ENCODE measurements around the gene ADM2. TPM values are rescaled to one million over a fixed set of nuclear protein-coding genes. Genes with fewer than 3 reads are reported as not detected.

ADM2 gene
- total RNA-seq, 1 donor from 2014 or later, result 3.7 TPM

DNA sequence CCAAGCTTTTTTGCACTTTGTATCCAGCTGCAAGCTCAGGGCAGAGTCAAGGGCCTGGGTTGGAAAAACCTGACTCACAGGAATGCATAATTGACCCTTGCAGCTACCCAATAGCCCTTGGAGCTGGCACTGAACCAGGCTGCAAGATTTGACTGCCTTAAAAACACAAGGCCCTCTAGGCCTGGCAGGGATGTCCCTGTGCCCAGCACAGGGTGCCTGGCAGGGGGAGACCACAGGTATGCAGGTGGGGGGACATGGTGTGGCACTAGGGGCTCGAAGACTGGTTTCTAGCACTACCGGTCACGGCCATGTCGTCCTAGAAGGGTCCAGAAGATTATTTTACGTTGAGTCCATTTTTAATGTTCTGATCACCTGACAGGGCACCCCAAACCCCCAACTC lies 36.7 kb upstream of the ADM2 start:
- Histone ChIP-seq H3K27me3 (ENCODE audit: control insufficient read depth, insufficient read depth, low read length) (no peaks in the 10 kb centered on the region), H3K36me3 (ENCODE audit: control insufficient read depth, insufficient read depth, low read length) (peaks cover 21% of the 10 kb centered on the region), H3K4me3 (ENCODE audit: low read depth, low read length) (no peak overlapping the region)
- no peak for FAIRE-seq
- TF ChIP-seq, protein P1, sequence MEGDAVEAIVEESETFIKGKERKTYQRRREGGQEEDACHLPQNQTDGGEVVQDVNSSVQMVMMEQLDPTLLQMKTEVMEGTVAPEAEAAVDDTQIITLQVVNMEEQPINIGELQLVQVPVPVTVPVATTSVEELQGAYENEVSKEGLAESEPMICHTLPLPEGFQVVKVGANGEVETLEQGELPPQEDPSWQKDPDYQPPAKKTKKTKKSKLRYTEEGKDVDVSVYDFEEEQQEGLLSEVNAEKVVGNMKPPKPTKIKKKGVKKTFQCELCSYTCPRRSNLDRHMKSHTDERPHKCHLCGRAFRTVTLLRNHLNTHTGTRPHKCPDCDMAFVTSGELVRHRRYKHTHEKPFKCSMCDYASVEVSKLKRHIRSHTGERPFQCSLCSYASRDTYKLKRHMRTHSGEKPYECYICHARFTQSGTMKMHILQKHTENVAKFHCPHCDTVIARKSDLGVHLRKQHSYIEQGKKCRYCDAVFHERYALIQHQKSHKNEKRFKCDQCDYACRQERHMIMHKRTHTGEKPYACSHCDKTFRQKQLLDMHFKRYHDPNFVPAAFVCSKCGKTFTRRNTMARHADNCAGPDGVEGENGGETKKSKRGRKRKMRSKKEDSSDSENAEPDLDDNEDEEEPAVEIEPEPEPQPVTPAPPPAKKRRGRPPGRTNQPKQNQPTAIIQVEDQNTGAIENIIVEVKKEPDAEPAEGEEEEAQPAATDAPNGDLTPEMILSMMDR (IDR thresholded peaks at IDR 0.05; ENCODE audit: insufficient read depth, low read length, severe bottlenecking), result no peak
- DNase-seq (ENCODE audit: low read depth), result peak; percentile 34

DNA sequence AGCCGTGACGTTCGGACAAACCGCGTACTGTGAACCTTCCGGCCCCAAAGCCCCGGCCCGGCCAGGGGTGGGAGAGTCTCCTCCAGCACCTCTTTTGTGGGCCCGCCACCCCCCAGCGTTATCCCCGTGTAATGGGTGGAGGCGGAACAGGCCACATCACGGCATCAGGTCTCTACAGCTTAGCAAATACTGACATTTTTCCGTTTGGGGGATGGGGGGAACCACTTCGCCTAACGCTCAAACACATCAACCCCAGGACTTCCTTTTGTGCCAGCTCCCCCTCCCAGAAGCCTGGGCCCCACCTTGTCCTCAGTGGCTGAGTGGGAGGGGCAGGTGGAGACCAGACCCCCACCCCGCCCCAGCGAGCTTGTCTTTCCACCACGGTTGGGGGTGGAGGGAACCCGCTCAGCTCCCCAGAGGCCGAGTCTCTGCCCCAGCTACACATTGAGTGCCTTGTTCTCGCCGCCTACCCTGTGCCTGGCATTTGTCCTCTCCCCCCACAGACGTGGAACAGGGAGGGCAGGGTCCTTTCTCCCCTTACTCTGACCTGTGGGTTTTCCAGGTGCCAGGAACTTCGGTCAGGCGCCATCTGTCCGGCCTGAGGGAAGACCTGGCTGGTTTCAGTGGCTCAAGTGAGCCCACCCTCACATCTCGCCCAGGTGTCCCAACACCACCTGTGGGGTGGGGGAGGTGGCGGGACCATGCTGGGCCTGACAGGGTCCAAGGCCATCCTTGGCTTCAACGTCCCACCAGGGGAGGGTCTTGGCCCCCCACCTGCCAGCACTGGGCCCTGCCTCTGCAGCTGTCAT lies 36.1 kb upstream of the ADM2 start:
- no peak for FAIRE-seq
- Histone ChIP-seq H3K36me3 (ENCODE audit: control insufficient read depth, insufficient read depth, low read length) (peaks cover 19% of the 10 kb centered on the region), H3K27me3 (ENCODE audit: control insufficient read depth, insufficient read depth, low read length) (no peaks in the 10 kb centered on the region), H3K4me3 (ENCODE audit: low read depth, low read length) (no peak overlapping the region)
- TF ChIP-seq, protein P1 (IDR thresholded peaks at IDR 0.05; ENCODE audit: insufficient read depth, low read length, severe bottlenecking), result no peak
- DNase-seq (ENCODE audit: low read depth), result no peak

DNA sequence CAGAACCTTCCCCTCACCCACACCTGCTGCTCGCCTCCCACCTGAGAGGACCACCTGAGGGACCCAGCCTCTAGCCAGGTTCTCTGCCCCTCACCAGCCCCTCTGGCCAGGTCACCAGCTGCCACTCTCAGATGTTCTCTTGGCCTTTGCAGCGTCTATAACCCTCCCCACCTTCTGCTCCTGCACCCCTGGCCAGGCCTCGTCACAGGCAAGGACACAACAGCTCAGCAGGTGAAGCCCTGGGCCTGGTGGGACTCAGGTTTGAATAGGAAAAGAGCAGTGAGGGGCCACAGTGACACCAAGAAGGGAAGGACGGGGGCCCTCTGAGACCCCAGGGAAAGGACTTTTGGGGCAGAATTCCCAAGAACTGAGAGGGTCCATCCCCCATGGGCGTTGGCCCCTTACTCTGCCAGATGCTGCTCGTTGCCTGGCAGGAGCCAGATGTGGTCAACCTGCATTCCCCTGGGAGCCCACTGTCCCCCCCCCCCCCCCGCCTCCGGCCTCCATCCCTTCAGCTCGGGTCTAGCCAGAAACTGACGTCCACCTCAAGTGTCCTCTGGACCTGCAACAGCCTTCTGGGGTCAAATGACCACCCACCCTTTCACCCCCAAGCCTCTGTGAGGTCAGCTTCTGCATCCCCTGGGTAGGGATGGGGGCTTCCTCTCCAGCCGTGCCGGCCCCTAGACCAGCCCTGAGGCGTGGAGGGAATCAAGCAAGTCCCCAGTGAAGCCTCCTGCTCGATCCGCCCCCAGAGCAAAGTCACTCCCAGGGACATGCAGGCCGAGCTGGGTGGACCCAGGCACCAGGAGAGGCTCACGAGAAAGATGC lies 35.2 kb upstream of the ADM2 start:
- H3K36me3 ChIP-seq (ENCODE audit: control insufficient read depth, insufficient read depth, low read length), result peaks cover 15% of the 10 kb centered on the region
- TF ChIP-seq, protein P1 (IDR thresholded peaks at IDR 0.05; ENCODE audit: insufficient read depth, low read length, severe bottlenecking), result no peak
- FAIRE-seq (no peak), DNase-seq (ENCODE audit: low read depth) (no peak)
- H3K27me3 ChIP-seq (ENCODE audit: control insufficient read depth, insufficient read depth, low read length), result no peaks in the 10 kb centered on the region
- H3K4me3 ChIP-seq (ENCODE audit: low read depth, low read length), result no peak overlapping the region

DNA sequence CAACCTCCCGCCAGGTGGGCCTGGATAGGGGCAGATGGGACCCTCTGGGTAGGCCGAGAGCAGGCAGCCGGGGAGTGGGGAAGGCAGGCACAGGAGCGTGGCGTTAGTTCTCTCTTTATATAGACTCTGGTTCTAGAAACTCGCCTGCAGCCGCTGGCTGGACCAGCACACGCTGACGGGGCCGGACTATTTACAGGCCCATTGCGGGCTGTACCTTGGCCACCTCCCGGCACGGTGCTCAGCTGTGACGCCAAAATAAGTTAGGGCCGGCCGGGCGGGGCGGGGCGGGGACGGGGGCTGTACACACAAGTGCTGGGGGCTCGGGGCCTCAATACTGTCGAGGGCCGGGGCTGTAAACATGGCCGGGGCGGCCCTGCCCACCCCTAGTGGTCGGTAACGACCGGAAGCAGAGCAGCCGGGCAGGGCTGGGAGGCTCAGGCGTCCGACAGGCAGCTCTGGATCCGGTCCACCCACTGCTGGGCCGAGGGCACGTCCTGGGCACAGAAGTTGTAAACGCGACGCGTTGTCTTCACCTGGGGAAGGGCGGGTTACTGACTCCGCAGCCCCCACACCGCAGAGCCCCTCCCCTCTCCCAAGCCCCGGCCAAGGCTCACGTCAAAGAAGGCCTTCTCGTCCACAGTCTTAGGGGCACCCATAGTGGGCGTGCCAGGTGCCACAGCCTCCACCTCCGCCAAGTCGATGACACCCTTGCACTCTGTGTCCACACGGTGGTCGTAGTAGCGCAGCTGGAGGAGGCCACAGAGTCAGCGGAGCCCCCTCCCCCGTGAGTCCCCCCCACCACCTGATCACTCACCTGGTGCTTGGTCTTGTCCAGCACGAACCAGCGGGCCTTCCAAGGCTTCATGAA lies 34.4 kb upstream of the ADM2 start:
- no peak for DNase-seq (ENCODE audit: low read depth)
- TF ChIP-seq, protein P1 (IDR thresholded peaks at IDR 0.05; ENCODE audit: insufficient read depth, low read length, severe bottlenecking), result no peak
- H3K36me3 ChIP-seq (ENCODE audit: control insufficient read depth, insufficient read depth, low read length), result peaks cover 13% of the 10 kb centered on the region
- FAIRE-seq, result no peak
- no peaks in the 10 kb centered on the region for H3K27me3 ChIP-seq (ENCODE audit: control insufficient read depth, insufficient read depth, low read length)
- no peak overlapping the region for H3K4me3 ChIP-seq (ENCODE audit: low read depth, low read length)

DNA sequence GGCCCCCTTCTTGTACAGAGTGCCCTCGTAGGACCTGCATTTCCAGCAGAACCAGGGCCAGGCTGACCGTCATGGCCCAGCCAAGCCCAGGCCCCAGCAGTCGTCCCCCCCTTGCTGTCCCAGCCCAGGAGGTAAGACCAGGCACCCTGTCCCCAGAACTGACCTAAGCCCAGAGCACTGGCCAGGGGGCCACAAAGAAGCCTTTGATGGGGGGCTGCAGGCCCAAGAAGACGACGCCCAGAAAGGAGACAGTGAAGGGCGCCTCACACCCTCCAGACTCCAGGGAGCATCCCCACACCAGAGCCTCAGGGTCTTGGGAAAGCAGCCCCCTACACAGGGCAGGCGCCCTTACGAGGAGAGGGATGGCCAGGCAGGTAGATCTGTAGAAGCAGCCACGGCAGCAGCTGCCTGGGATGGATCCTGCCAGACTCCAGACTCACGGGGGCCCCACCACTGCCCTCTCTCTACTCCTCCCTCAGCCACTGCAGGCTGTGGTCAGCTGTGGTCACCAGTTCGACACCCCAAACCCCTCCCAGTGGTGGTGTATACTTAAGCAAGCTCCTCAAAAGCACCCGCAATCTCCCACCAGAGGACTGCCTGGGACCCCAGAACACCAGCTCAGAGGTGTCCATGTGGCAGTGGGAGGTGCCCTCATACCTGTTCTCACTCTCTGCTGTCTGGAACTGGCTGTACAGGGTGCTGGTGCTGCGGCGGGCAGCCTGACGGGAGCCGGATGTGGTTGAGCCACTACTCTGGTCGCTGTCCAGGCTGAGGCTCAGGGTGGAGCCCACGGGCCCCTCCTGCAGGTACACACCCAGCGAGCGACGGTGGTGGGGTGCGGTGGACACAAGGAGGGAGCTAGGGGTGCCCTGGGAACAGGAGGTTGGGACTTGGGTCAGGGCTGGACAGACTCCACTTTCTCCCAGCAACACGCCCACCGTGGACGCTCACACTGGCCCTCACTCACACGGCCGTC lies 33.5 kb upstream of the ADM2 start:
- Histone ChIP-seq H3K4me3 (ENCODE audit: low read depth, low read length) (no peak overlapping the region), H3K36me3 (ENCODE audit: control insufficient read depth, insufficient read depth, low read length) (peaks cover 13% of the 10 kb centered on the region), H3K27me3 (ENCODE audit: control insufficient read depth, insufficient read depth, low read length) (no peaks in the 10 kb centered on the region)
- TF ChIP-seq, protein P1 (IDR thresholded peaks at IDR 0.05; ENCODE audit: insufficient read depth, low read length, severe bottlenecking), result no peak
- DNase-seq (ENCODE audit: low read depth) (no peak), FAIRE-seq (no peak)
